Measurements from ENCODE around the gene TBR1.

- TF ChIP-seq CTCF (IDR thresholded peaks at IDR 0.05; ENCODE audit: borderline replicate concordance, extremely low read depth, low read length, poor library complexity, severe bottlenecking) (no peak), EZH2 (IDR thresholded peaks at IDR 0.05; ENCODE audit: borderline replicate concordance, low read depth, low read length, severe bottlenecking) (no peak)
Measured at GRCh38 chr2:161409308-161409907, 6.7 kb upstream of the TBR1 start.
